ENCODE results near the gene OTOF. TPM values are rescaled to one million over a fixed set of nuclear protein-coding genes. Genes with fewer than 3 reads are reported as not detected.

Gene OTOF
- total RNA-seq, result not detected in 2 replicates

DNA sequence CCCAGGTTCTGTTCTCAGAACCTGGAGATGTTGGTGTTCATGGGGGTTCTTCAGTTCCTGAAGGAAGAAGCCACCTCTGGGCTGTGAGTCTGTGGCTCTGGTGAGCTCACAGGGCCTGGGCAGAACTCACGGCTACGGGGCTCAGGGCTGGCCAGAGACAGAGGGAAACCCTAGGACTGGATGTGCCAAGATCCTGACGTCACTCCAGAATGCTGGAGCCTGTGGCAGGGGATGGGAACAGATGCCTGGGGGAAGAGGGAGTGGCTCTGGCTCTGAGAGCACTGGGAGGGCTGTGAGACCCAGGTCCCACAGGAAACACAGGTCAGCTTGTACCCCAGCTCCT, at the start of gene OTOF:
TSS of gene OTOF (minus strand) at position 214 of the 343 bp plus-strand sequence.

Other genes with a start within 250 kb of the OTOF start
- gene HADHA, start 233.5 kb downstream of the OTOF start, total RNA-seq, result 166 and 190 TPM in 2 replicates
- gene HADHB, start 233.2 kb downstream of the OTOF start, total RNA-seq, result 96.4 and 116 TPM in 2 replicates
- 10.8 and 14.8 TPM in 2 replicates for gene SELENOI, start 132.0 kb downstream of the OTOF start, total RNA-seq
- 0.12 and 0.26 TPM in 2 replicates for gene ADGRF3, start 131.3 kb downstream of the OTOF start, total RNA-seq
- not detected in 2 replicates for gene DRC1, start 76.2 kb downstream of the OTOF start, total RNA-seq
- gene CIB4, start 163.2 kb upstream of the OTOF start, total RNA-seq, result not detected in 2 replicates
- 3.7 and 8.2 TPM in 2 replicates for gene KCNK3, start 214.6 kb upstream of the OTOF start, total RNA-seq

All from aortic smooth muscle cell (primary cell).